ENCODE measurements around the gene RPL35A. TPM values are rescaled to one million over a fixed set of nuclear protein-coding genes. Genes with fewer than 3 reads are reported as not detected.

The RPL35A gene
- total RNA-seq, 5 donors from 2014 or later (not counting 1 experiment from before 2014, with no cell fraction given) = 1,657 to 1,935 (median 1,760) TPM

DNA sequence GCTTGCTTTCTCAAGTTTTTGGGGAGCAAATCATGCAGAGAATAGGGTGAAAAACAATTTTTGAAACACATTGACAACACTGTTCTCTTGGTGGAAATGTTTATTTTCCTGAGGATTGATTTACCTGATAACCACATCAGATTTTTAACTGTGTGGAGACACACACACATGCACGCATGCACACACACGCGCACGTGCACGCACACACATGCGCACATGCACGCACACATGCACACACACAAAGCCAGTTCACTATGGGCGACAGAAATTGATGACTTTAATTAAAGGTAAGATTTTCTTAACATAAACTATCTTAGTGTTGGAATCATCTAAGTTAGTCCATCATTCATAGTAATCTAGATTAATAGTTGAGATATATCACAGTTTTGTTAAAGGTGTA, 25.3 kb downstream of the RPL35A start:
- DNase-seq = no peak
- ATAC-seq (replicated peaks in 1 of 4) = no peak
- Mint-ChIP-seq H3K9me3 (peaks cover 4 to 7% (median 6%) of the 10 kb centered on the region in 3 donors), H3K36me3 (peaks cover 21% of the 10 kb centered on the region), H3K27me3 (no peaks in the 10 kb centered on the region), H3K27ac (no peak overlapping the region), H3K4me3 (no peak overlapping the region), H3K4me1 (peaks cover 0 to 3% (median 0%) of the 10 kb centered on the region in 3 donors)
- no peaks in the 10 kb centered on the region for H3K27me3 ChIP-seq (replicated peaks in 1 of 2; ENCODE audit: control insufficient read depth in 2 of 2, extremely low read depth in 1 of 2, insufficient read depth in 2 of 2, low read length in 1 of 2)
- ChIA-PET CTCF (no interaction called here), POLR2A (no interaction called here)
- no peak overlapping the region for H3K4me3 ChIP-seq (ENCODE audit: control insufficient read depth in 1 of 2, extremely low read depth in 1 of 2, low read length in 1 of 2)
- WGBS (ENCODE audit: insufficient coverage) = no CpG with 5 or more reads among the region's 8 CpGs
- no peaks in the 10 kb centered on the region for H3K9me3 ChIP-seq
- no peaks in the 10 kb centered on the region for H3K36me3 ChIP-seq (ENCODE audit: control insufficient read depth in 2 of 2, extremely low read depth in 1 of 2, insufficient read depth in 1 of 2, low read length in 1 of 2)
- no peaks in the 10 kb centered on the region for H3K4me1 ChIP-seq (ENCODE audit: control insufficient read depth in 1 of 2, extremely low read depth in 1 of 2, insufficient read depth in 2 of 2, low read length in 2 of 2)
- H3K27ac ChIP-seq (ENCODE audit: low read length) = no peak overlapping the region

- H3K36me3 Mint-ChIP-seq = peaks cover 4% of the 10 kb centered on the region
- no peaks in the 10 kb centered on the region for H3K27me3 Mint-ChIP-seq
- H3K27ac Mint-ChIP-seq = no peak overlapping the region
- H3K4me3 Mint-ChIP-seq = no peak overlapping the region
- peaks cover 11 to 16% (median 15%) of the 10 kb centered on the region in 3 donors for H3K4me1 Mint-ChIP-seq
- no peak for ATAC-seq (replicated peaks in 1 of 4)
- Histone ChIP-seq H3K4me3 (ENCODE audit: control insufficient read depth in 1 of 2, extremely low read depth in 1 of 2, low read length in 1 of 2) (no peak overlapping the region), H3K4me1 (ENCODE audit: control insufficient read depth in 1 of 2, extremely low read depth in 1 of 2, insufficient read depth in 2 of 2, low read length in 2 of 2) (peaks cover 0 to 4% of the 10 kb centered on the region in 2 experiments), H3K9me3 (no peaks in the 10 kb centered on the region), H3K36me3 (ENCODE audit: control insufficient read depth in 2 of 2, extremely low read depth in 1 of 2, insufficient read depth in 1 of 2, low read length in 1 of 2) (no peaks in the 10 kb centered on the region), H3K27me3 (replicated peaks in 1 of 2; ENCODE audit: control insufficient read depth in 2 of 2, extremely low read depth in 1 of 2, insufficient read depth in 2 of 2, low read length in 1 of 2) (no peaks in the 10 kb centered on the region), H3K27ac (ENCODE audit: low read length) (no peak overlapping the region)
- ChIA-PET CTCF (no interaction called here), POLR2A (no interaction called here)
- WGBS (ENCODE audit: insufficient coverage) = 88% methylated on average over 1 of the region's 1 CpG
- DNase-seq = no peak
- H3K9me3 Mint-ChIP-seq = no peaks in the 10 kb centered on the region
Observed at GRCh38 chr3:197983076-197983475, 33.1 kb downstream of the RPL35A start.

GRCh38 chr3:197989651-197990050, 39.7 kb downstream of the RPL35A start:
- DNase-seq (no peak), ATAC-seq (replicated peaks in 1 of 4) (no peak)
- ChIA-PET POLR2A (no interaction called here), CTCF (no interaction called here)
- Mint-ChIP-seq H3K27me3 (no peaks in the 10 kb centered on the region), H3K4me3 (no peak overlapping the region), H3K36me3 (peaks cover 40% of the 10 kb centered on the region), H3K9me3 (no peaks in the 10 kb centered on the region), H3K27ac (no peak overlapping the region), H3K4me1 (no peaks in the 10 kb centered on the region)
- WGBS (ENCODE audit: insufficient coverage) = no CpG with 5 or more reads among the region's 4 CpGs
- H3K4me1 ChIP-seq (ENCODE audit: control insufficient read depth in 1 of 2, extremely low read depth in 1 of 2, insufficient read depth in 2 of 2, low read length in 2 of 2) = no peaks in the 10 kb centered on the region
- no peaks in the 10 kb centered on the region for H3K9me3 ChIP-seq
- H3K27me3 ChIP-seq (replicated peaks in 1 of 2; ENCODE audit: control insufficient read depth in 2 of 2, extremely low read depth in 1 of 2, insufficient read depth in 2 of 2, low read length in 1 of 2) = no peaks in the 10 kb centered on the region
- H3K4me3 ChIP-seq (ENCODE audit: control insufficient read depth in 1 of 2, extremely low read depth in 1 of 2, low read length in 1 of 2) = no peak overlapping the region
- H3K27ac ChIP-seq (ENCODE audit: low read length) = no peak overlapping the region
- H3K36me3 ChIP-seq (ENCODE audit: control insufficient read depth in 2 of 2, extremely low read depth in 1 of 2, insufficient read depth in 1 of 2, low read length in 1 of 2) = peaks cover 0 to 4% of the 10 kb centered on the region in 2 donors

DNA sequence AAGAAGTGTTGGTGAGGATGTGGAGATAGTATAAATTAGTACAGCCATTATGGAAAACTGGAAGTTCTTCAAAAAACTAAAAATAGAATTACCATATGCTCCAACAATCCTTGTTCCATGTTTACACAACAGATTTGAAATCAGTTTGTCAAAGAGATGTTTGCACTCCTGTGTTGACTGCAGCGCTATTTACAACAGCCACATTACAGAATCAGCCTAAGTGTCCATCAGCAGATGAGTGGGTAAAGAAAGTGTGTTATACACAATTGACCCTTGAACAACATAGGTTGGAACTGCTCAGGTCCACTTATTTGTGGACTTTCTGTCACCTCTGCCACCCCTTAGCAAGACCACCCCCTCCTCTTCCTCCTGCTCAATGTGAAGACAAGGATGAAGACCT, 44.7 kb downstream of the RPL35A start:
- Histone ChIP-seq H3K4me3 (ENCODE audit: control insufficient read depth in 1 of 2, extremely low read depth in 1 of 2, low read length in 1 of 2) (no peak overlapping the region), H3K36me3 (ENCODE audit: control insufficient read depth in 2 of 2, extremely low read depth in 1 of 2, insufficient read depth in 1 of 2, low read length in 1 of 2) (no peaks in the 10 kb centered on the region), H3K9me3 (no peaks in the 10 kb centered on the region), H3K4me1 (ENCODE audit: control insufficient read depth in 1 of 2, extremely low read depth in 1 of 2, insufficient read depth in 2 of 2, low read length in 2 of 2) (no peaks in the 10 kb centered on the region), H3K27me3 (replicated peaks in 1 of 2; ENCODE audit: control insufficient read depth in 2 of 2, extremely low read depth in 1 of 2, insufficient read depth in 2 of 2, low read length in 1 of 2) (no peaks in the 10 kb centered on the region), H3K27ac (ENCODE audit: low read length) (no peak overlapping the region)
- ATAC-seq (replicated peaks in 1 of 4) (no peak), DNase-seq (no peak)
- WGBS (ENCODE audit: insufficient coverage) = no CpG with 5 or more reads among the region's 1 CpG
- H3K27me3 Mint-ChIP-seq = no peaks in the 10 kb centered on the region
- POLR2A ChIA-PET = no interaction called here
- H3K36me3 Mint-ChIP-seq = peaks cover 45% of the 10 kb centered on the region
- H3K4me3 Mint-ChIP-seq = no peak overlapping the region
- H3K4me1 Mint-ChIP-seq = no peaks in the 10 kb centered on the region
- H3K27ac Mint-ChIP-seq = no peak overlapping the region
- CTCF ChIA-PET = no interaction called here
- no peaks in the 10 kb centered on the region for H3K9me3 Mint-ChIP-seq

- Histone ChIP-seq H3K27ac (ENCODE audit: low read length) (no peak overlapping the region), H3K27me3 (replicated peaks in 1 of 2; ENCODE audit: control insufficient read depth in 2 of 2, extremely low read depth in 1 of 2, insufficient read depth in 2 of 2, low read length in 1 of 2) (no peaks in the 10 kb centered on the region), H3K4me3 (ENCODE audit: control insufficient read depth in 1 of 2, extremely low read depth in 1 of 2, low read length in 1 of 2) (no peak overlapping the region), H3K36me3 (ENCODE audit: control insufficient read depth in 2 of 2, extremely low read depth in 1 of 2, insufficient read depth in 1 of 2, low read length in 1 of 2) (no peaks in the 10 kb centered on the region), H3K9me3 (no peaks in the 10 kb centered on the region), H3K4me1 (ENCODE audit: control insufficient read depth in 1 of 2, extremely low read depth in 1 of 2, insufficient read depth in 2 of 2, low read length in 2 of 2) (no peaks in the 10 kb centered on the region)
- Mint-ChIP-seq H3K36me3 (peaks cover 40% of the 10 kb centered on the region), H3K4me3 (no peak overlapping the region), H3K27ac (no peak overlapping the region), H3K27me3 (no peaks in the 10 kb centered on the region), H3K4me1 (no peaks in the 10 kb centered on the region), H3K9me3 (no peaks in the 10 kb centered on the region)
- 95% methylated on average over 5 of the region's 5 CpGs for WGBS (ENCODE audit: insufficient coverage)
- DNase-seq (no peak), ATAC-seq (replicated peaks in 1 of 4) (no peak)
- POLR2A ChIA-PET = no interaction called here
- CTCF ChIA-PET = no interaction called here
Observed at GRCh38 chr3:197996855-197997254, 46.9 kb downstream of the RPL35A start.

- WGBS (ENCODE audit: insufficient coverage) = no CpG with 5 or more reads among the region's 3 CpGs
- Histone ChIP-seq H3K36me3 (ENCODE audit: control insufficient read depth in 2 of 2, extremely low read depth in 1 of 2, insufficient read depth in 1 of 2, low read length in 1 of 2) (no peaks in the 10 kb centered on the region), H3K9me3 (no peaks in the 10 kb centered on the region), H3K4me3 (ENCODE audit: control insufficient read depth in 1 of 2, extremely low read depth in 1 of 2, low read length in 1 of 2) (no peak overlapping the region), H3K27me3 (replicated peaks in 1 of 2; ENCODE audit: control insufficient read depth in 2 of 2, extremely low read depth in 1 of 2, insufficient read depth in 2 of 2, low read length in 1 of 2) (no peaks in the 10 kb centered on the region), H3K27ac (ENCODE audit: low read length) (no peak overlapping the region), H3K4me1 (ENCODE audit: control insufficient read depth in 1 of 2, extremely low read depth in 1 of 2, insufficient read depth in 2 of 2, low read length in 2 of 2) (no peaks in the 10 kb centered on the region)
- Mint-ChIP-seq H3K4me3 (no peak overlapping the region), H3K27ac (no peak overlapping the region), H3K4me1 (no peaks in the 10 kb centered on the region), H3K27me3 (no peaks in the 10 kb centered on the region), H3K9me3 (no peaks in the 10 kb centered on the region), H3K36me3 (peaks cover 29% of the 10 kb centered on the region)
- ChIA-PET CTCF (no interaction called here), POLR2A (no interaction called here)
- ATAC-seq (replicated peaks in 1 of 4) (no peak), DNase-seq (no peak)
Observed at GRCh38 chr3:197997936-197998335, 47.9 kb downstream of the RPL35A start.

All from T-cell (primary cell).